T-helper 2 cell treated with Interferon-gamma antibody and Interleukin-4, amounts not matched to agents 100 ng/mL and 5 ng/mL, for 36 hours (primary cell): ENCODE measurements around the gene YY1. TPM values are rescaled to one million over a fixed set of nuclear protein-coding genes. Genes with fewer than 3 reads are reported as not detected.
"Not testable (repeated sequence)": the region's sequence is repeated elsewhere in the genome, so short reads cannot be mapped to it uniquely, and the experiment has no call there.

Experiments used
- intact Hi-C: fragments of 100-400 bp; cut with micrococcal nuclease; formaldehyde crosslinking; loops from one replicate; pipeline ENCODE4 v1.15.1; 2023
- total RNA-seq: library from RNA; stranded (reverse); gene quantifications from 2 replicates; pipeline ENCODE4 v1.2.3, GENCODE V29; 2022

The YY1 gene
- total RNA-seq, 1 donor from 2014 or later: 97.6 TPM

DNA sequence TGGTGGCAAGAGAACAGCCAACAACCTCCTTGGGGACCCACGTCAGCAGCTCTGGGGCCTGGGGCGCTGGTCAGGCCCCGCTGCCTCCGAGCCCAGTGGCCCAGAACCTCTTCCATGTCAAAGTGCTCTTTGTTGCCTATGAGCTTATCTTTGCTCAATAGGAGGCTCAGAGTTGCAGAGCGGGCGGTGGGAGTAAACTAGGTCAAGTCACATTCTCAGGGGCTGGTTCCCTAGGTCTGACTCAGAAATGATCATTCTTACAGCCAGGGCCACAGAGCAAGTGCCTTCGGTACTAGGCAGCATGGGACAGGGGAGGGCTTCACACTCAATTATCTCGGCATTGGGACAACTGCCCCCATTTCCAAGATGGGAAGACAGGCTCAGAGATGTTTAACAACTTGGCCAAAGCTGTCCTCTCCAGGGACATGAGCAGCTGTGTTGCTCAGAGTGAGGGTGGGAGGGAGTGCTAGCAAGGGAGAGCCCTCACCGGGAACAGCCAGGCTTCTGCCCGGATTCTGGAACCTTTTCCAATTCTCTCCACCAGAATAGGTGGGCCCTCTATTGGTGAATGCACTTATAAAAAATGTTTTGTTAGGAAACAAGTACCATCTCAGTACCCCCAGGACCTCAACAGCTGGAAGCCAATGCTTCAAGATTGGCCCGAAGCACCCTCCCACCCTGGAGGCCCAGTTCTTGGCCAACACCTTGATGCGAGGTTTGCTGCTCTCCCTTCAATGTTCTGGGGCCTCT is 55.4 kb downstream of the YY1 start:
- intact Hi-C loops: no loop called here

DNA sequence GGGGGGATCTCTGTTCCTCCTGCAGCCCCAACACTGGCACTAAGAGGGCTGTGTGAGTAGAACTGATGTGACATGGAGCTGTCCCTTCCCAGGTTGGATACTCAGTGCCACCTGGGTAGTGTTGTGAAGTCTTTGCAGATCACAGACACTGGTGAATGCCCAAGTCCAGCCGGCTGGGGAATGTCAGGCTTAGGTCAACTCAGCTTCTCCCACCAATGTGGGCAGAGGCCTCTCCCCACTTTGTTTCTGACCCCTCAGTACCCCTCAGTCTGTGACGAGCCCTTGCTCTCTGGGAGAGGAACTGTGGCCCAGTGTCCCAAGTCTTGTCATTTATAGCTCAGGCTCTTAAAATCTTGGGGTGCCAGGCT is 56.0 kb downstream of the YY1 start:
- intact Hi-C loops: no loop called here

DNA sequence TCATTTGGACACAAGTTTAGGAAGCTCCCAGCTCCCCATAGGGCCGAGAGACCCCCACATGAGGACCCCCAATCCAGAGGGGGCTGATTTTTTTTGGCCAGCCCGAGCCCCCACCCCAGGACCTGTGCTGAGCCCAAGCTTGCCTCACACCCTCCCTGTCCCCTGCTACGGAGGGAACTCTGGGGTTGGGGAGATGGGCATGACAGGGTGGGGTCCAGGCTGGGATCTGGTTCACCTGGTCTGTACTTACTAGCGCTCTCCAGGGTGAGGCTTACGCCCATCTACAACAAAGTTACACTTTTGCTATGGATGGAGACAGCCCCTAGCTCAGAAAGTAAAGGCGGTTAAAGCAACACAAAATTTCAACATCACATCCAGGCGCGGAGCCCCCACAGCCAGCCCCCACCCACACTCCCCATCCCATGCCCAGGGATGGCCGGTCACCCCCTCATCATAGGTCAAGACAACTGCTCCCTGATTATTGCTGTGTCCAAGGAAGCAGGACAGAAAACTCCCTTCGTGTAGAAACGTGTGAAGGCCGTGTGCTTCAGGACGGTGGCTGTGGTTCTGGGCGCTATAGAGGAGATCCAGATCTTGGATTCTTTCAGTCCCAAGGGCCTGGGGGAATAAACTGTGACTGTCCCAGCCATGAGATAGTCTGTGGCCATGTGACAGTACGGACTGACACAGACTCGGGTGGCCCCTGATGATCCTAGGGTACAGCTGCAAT is 56.6 kb downstream of the YY1 start:
- intact Hi-C loops: no loop called here

DNA sequence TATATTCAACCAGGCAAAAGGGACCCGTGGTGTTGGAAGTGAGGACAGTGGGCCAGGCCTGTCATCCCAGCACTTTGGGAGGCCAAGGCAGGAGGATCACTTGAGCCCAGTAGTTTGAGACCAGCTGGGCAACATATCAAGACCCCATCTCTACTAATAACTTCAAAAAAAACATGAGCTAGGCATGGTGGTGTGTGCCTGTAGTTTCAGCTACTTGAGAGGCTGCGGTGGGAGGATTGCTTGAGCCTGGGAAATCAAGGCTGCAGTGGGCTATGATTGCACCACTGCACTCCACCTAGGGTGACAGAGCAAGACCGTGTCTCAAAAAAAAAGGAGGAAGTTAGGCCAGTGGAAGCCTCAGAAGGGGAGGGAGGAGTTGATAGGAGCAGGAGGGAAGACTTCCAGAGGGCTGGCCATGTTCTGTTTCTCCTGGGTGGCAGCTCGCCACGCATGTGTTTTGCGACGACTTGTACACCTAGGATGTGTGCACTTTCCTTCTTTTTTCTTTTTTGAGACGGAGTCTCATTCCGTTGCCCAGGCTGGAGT is 57.2 kb downstream of the YY1 start:
- intact Hi-C loops: no loop called here

DNA sequence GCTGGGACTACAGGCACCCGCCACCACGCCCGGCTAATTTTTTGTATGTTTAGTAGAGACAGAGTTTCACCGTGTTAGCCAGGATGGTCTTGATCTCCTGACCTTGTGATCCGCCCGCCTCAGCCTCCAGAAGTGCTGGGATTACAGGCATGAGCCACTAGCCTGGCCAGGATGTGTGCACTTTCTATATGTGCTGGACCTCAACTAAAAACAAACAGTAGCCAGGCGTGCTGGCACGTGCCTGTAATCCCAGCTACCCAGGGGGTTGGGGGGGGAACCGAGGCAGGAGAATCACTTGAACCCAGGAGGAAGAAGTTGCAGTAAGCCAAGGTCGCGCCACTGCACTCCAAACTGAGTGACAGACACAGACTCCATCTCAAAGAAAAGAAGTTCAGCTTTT is 57.8 kb downstream of the YY1 start:
- intact Hi-C loops: not testable (repeated sequence)

DNA sequence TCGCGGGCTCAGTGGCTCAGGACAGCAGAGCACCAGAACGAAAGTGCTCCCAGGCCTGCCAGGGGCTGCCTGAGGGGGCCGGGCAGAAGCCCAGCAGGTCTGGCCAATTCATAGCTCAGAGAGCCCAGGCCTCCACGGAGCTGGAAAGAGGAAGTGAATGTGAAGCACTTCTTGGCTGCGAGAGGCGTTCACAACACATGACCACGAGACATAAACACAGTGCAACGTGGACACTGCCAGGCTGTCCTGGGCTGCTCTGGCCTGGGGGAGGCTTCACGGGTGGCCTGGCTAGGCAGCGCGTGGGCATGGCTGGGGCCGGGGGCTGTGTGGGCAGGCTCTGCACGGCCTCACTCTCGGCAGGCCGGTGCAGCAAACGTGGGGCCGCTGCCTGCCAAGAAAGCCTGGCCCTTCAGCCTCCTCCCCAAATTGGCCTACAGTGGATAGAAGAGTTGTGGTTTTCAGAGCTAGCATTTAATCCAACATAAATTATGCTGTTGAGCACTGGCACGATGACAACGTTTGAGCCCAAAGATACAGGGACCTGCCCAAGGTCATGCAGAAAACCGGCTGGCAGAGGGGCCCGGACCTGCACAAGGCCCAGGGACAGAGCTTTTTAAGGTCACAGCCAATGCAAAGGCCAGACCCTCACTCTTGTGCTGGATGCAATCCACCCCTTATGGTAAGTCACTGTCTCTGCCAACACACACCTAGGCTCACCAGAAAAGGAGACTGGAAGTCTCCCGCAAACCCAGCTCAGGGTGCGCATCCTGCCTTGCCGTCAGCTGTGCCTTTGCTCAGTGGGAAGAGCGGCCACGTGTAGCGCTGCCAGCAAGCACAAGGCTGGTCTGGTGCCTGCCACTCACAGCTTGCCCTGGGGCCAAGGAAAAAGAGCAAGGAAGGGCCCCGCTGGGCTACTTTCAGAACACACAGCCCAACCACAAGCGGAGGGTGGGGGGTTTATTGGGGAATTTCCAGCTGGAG is 58.7 kb downstream of the YY1 start:
- intact Hi-C loops: no loop called here

DNA sequence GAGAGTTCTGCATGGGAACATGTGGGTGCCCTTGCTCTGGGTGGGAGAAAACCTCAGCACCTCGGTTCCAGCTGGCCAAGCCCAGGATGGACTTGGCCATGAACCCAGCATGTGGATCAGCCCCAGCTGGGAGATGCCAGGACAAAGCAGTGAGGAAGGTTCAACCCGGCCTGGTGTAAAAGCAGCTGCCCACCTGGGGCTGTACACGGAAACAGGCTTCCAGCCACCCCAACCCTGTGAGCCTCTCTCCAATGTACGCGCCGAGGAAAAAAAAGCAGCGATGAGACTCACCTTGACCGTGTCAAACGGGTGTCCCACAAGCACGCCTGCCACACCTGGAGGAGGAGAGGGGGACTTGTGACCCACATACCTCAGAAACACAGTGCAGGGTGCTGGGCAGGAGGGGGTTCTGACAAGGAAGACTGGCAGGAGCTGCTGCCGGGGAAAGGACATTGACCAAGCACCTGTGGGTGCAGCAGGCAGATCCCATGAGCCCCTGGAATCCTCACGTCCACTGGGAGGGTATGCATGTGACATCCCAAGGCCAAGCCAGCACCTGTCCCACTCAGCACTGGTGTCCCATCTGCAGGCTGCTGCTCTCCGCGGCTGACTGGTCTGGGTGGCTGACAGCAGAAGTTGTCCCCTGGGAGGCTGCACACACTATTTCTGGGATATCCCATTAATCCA is 59.8 kb downstream of the YY1 start:
- intact Hi-C loops: no loop called here

DNA sequence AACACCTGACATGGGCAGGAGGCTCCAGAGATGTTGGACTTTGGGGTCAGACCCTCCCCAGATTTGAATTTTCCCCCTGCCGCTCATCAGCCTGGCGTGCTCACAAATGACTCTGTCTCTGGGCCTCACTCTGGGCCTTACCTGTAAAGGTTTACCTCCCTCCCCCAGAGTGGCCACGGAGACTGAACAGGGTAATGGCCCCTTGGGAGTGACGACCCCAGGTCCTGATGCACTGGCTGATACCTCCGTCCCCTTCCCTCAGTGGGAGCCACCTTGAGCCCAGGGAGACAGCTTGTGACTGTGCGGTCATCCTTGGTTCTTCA is 60.3 kb downstream of the YY1 start:
- intact Hi-C loops: no loop called here

DNA sequence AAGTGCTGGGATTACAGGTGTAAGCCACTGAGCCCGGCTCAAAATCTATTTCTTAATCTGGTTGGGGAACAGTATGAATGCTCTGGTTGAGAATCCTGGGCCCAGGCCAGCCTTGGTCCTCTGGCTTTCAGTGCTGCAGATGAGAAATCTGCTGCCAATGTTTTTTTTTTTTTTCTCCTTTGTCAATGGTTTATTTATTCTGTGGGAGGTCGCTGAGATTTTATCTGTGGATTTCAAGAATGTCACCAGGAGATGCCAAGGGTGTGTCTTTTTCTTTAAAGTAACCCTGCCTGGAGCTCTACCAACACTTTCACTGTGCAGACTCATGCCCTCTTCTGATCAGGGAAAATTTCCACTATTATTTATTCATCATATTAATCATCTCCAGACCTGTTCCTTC is 63.7 kb downstream of the YY1 start:
- intact Hi-C loops: loop anchor here (1.0 kb wide), 1 partner anchor 75 kb away; no protein-coding TSS in a partner anchor

DNA sequence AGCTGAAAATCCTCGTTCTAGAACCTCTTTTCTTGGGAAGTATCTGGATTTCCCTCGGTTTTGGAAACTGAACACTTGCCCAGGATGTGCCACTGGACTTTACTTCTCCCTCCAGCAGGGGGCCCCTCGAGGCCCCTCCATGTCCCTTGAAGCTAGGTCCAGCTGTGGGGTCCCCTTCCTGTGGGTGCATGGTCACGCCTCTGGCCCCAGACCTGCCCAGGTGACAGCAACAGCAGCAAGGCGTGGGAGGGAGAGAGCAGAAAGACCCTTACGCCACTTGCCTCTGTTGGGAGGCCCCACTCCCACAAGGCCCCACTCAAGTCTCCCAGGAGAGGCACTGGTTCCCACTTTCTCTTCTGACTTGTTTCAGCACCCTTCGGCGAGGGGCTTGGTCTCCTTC is 64.2 kb downstream of the YY1 start:
- intact Hi-C loops: loop anchor here (1.0 kb wide), 1 partner anchor 74 kb away; no protein-coding TSS in a partner anchor

DNA sequence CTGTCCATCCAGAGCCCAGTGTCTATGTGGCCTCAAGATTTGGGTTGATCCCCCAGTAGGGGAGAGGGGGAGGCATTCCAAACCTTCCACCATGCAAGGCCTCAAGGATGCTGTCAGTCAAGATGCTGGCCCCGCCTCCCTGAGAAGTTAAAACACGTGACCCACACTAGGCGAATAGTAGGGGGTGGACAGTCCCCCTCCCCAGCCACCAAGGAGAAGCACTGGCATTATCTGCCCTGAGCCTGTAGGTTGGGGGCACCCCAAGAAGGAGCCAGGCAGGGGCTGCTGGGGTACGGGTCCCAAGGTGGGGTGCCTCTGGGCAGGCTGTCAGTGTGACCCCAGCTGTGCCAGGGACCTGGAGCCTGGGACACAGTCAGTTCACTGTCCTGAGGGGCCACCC is 65.0 kb downstream of the YY1 start:
- intact Hi-C loops: loop anchor here (1.0 kb wide), 1 partner anchor 73 kb away; no protein-coding TSS in a partner anchor

DNA sequence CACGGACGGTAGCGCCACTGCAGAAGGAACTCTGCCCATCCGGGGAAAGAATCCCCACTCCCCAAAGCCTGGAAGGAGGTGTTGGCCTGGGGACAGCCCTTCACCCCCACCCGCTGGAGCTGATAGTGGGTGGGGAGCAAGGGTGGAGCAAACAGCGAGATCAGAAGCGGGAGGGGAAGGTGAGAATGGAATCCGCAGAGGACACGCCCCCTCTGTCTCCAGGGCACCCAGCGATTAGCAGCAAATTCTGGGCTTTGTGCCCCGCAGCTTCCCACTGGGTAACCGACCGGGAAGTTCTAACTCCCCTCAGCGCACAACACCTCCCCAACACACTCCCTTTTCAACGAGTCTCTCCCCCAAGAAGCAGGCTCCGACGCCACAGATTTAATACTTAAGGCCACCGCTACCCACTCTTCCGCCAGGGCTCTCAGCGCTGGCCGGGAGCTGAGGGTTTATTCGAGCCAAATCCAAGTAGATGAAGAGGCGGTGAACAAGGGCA is 65.9 kb downstream of the YY1 start:
- intact Hi-C loops: no loop called here

DNA sequence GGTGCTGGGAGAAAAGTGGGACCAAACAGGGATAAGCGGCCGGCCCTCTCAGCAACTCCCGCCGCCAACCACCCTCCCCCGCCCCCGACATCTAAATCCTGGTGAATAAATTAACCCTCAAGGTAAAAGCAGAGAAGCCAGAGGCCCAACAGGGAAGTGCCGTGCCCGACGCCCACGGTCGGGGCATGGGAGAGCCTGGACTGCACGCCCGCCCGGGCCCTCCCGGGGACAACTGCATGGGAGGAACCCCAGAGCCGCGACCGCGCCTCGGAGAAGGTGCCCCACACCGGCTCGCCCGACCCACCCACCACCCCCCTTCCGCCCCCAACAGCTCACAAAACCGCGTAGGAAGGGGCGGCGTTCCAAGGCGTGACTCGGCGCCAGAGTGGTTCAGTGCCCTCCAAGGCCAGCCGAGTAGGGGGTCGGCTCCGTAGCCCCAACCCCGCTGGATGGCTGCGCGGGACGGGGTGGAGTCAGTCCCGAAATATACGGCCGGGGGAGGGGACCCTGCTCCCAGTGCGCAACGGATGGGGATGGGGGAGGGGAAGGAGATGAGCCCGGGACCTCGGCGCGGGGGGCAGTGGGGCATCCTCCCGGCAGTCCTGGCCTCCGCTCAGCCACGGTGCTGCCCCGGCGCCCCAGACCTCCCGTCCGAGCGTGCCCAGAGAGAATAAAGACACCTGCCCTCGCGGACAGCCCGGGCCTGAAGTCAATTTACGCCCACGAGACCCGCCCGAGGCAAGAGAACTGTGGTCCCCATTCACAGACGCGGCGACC is 66.6 kb downstream of the YY1 start:
- intact Hi-C loops: loop anchor here (1.0 kb wide), 1 partner anchor 67 kb away; no protein-coding TSS in a partner anchor

DNA sequence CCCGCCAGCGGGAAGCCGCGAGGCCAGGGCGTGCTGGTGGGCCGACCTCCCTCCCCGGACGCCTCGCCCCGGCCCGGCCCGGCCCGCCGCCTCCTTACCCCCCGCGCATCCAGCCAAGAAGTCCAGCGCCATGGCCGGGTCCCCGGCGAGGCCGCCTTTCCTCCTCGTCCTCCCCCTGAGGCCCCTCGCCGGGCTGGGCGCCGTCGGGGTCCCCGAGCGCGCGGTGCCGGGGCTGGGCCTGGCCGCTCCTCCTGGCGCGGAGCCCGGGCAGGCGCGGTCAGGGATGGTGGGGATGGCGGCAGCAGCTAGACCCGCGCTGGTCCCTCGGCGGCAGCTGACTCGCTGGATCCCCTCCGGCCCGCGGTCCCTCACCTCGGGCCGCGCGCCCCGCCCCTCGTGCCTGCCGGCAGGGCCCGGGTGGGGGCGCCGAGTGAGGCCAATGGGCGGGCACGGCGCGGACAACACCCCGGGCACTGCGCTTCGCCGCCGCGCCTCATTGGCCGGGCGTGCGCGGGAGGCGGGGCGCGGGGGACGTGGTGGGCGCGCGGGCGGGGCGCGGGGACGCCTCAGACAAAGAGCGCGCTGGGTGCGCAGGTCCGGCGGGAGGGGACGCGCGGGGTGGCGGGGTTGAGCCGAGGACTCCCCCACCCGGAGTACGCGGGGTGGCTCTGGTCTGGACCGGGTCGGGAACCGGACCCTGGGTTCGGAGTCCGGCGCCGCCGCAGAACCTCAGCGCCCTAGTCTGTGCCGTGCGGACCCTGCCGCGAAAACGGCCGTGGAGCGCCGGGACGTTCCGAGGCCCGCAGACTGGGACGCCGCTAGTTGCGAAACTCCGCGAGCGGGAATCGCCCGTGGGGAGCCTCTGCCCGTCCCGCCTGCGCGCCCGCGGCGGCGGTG is 67.4 kb downstream of the YY1 start, which contains the start of gene SLC25A29:
SLC25A29 (minus strand) TSS at position 344 of the 897 bp plus-strand sequence; CDS start at position 132, 212 bp downstream.
- intact Hi-C loops: loop anchor here (1.0 kb wide), 1 partner anchor 68 kb away; no protein-coding TSS in a partner anchor

DNA sequence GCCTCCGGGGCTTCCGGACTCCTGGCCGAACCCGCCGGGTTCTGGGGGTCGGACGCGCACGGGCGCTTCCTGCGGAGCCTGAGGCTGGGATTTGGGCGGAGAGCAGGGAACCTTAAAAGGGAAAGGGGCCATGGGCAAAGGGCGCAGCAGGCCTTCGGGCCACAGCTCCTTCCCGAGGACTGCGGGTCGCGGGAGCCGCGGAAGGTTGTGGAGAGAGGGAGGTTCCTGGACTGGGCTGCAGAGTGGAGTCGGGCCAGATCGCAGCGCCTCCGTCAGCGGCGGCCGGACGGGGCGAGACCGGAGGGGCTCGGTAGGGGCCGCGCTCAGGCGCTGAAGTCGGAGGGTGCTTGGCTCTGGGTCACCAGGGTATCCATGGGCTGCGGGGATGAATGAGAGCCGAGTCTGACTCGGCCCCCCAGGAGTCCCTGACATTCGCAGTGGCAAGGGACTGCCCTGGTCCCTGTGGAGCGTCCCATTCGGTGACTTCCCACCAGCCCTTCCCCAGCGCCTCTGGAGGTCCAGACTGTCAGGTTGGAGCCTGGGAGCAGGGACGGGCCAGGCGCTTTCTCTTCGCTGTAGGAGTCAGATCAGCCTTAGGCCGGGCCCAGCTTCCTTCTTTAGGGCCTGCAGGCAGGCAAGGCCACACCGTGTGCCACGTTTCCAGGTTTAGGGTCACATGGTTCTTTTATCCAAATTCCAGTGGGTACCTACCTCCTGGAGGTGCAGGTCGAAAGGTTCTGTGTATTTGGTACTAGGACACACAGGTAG is 68.2 kb downstream of the YY1 start:
- intact Hi-C loops: loop anchor here (1.0 kb wide), 1 partner anchor 69 kb away; no protein-coding TSS in a partner anchor

DNA sequence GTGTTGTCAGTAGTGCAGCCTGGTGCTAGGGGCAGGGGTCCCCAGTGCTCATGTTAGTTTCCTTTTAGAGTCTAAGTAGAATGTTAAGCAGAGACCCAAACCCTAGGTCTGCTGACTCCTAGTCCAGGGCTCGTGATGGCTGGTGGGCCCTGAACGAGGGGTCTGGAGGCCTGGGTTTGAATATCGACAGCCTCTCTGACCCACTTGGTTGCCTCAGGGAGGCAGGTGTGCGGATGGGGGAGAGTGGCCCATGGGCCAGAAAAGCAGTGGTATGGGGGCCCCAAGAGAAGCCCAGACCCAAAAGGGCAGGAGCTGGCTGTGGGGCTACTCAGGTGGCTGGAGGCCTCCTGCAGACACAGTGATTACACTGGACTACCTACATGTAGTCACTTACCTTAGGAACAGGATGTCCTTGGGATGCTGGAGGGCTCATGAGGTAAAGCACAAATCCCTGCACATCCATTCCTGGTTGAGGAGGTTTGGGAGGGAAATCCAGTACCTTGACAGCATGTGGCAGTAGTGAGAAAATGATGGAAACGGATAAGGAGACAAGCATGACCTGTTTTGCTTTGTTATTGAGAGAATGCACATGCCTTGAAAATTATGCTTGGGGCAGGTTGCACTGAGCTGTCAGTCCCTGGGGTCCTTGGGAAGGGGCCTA is 69.0 kb downstream of the YY1 start:
- intact Hi-C loops: no loop called here

DNA sequence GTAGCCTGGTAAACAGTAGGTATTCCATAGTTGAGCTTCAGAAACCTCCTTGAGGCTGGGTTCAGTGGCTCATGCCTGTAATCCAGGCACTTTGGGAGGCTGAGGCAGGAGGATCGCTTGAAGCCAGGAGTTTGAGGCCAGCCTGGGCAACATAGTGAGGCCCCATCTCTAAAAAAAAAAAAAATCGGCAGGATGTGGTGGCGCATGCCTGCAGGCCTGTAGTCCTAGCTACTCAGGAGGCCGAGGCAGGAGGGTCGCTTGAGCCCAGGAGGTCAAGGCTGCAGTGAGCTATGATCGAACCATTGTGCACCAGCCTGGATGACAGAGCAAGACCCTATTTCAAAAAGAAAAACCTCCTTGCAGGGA is 69.5 kb downstream of the YY1 start:
- intact Hi-C loops: not testable (repeated sequence)
